ENCODE results near the gene ADGRA1. TPM values are rescaled to one million over a fixed set of nuclear protein-coding genes. Genes with fewer than 3 reads are reported as not detected.

Gene ADGRA1
- total and polyA plus RNA-seq, 2 donors (not counting 3 experiments of a cell fraction or from before 2014, with no cell fraction given): not detected

DNA sequence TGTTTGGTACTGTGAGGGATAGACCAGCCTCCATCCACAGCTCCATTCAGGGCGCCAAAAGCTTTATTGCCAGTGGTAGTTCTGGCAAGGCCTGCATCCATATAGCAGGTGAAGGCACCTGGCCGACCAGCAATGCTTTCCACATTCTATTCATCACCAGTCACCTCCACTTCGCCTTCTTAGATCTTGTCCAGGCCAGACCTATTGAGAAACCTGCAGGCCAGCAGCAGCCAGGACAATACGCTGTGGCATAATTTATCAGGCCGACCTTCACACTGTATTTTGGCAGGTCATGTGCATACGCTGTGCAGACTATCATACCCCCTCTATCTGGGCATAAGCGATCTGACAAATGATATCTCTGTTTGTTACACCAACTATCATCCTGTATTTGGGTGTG is 57.0 kb downstream of the ADGRA1 start:
- CTCF ChIA-PET: interaction anchor here (1.2 kb wide), 1 partner anchor 173 kb away, joined by 3 read pairs; no protein-coding TSS in a partner anchor
- dilution Hi-C loops (cut with MboI; ENCODE audit: extremely low pct_ligation_motif_present, low sequenced_read_pairs): no loop called here

More for the DNA sequence above, 57.0 kb downstream of the ADGRA1 start:
- Histone ChIP-seq H2AFZ (ENCODE audit: low read depth, low read length) (no peak overlapping the region), H4K20me1 (replicated peaks; ENCODE audit: control insufficient read depth, extremely low read depth, insufficient read depth, low read length) (no peaks in the 10 kb centered on the region), H3K27ac (ENCODE audit: insufficient read depth, low read depth, low read length) (no peak overlapping the region), H3K4me2 (ENCODE audit: insufficient read depth, low read length) (no peak overlapping the region), H3K9me3 (replicated peaks; ENCODE audit: control insufficient read depth, insufficient read depth, low read length) (no peaks in the 10 kb centered on the region), H3K9ac (replicated peaks; ENCODE audit: extremely low read depth, insufficient read depth, low read length) (no peak overlapping the region), H3K4me1 (ENCODE audit: control insufficient read depth, extremely low read depth, insufficient read depth, low read length) (no peaks in the 10 kb centered on the region), H3K36me3 (ENCODE audit: control insufficient read depth in 2 of 2, extremely low read depth in 1 of 2, insufficient read depth in 2 of 2, low read length in 2 of 2) (no peaks in the 10 kb centered on the region), H3K9me1 (replicated peaks; ENCODE audit: control insufficient read depth, extremely low read depth, insufficient read depth, low read length) (no peaks in the 10 kb centered on the region), H3K27me3 (ENCODE audit: control insufficient read depth in 2 of 2, insufficient read depth in 2 of 2, low read length in 2 of 2) (no peaks in the 10 kb centered on the region), H3K79me2 (ENCODE audit: control insufficient read depth, insufficient read depth, low read length) (no peaks in the 10 kb centered on the region), H3K4me3 (replicated peaks in 1 of 3; ENCODE audit: insufficient read depth in 1 of 3, low read depth in 1 of 3, low read length in 3 of 3) (no peak overlapping the region)
- POLR2A ChIA-PET: no interaction called here
- TF ChIP-seq POLR2A (IDR thresholded peaks at IDR 0.05; ENCODE audit: low read depth, low read length) (no peak), MAX (IDR thresholded peaks at IDR 0.05; ENCODE audit: insufficient read depth, insufficient read length) (no peak), POLR2AphosphoS5 (IDR thresholded peaks at IDR 0.05; ENCODE audit: insufficient read depth, low read depth, low read length) (no peak), GATA2 (IDR thresholded peaks at IDR 0.05; ENCODE audit: insufficient read depth, insufficient read length, low read depth, low read length) (no peak), MYC (IDR thresholded peaks at IDR 0.05; ENCODE audit: low read depth, low read length) (no peak), JUN (IDR thresholded peaks at IDR 0.05; ENCODE audit: borderline replicate concordance, insufficient read depth, insufficient read length, low read depth) (no peak), EZH2 (IDR thresholded peaks at IDR 0.05; ENCODE audit: borderline replicate concordance, low read depth, low read length, severe bottlenecking) (no peak), FOS (IDR thresholded peaks at IDR 0.05; ENCODE audit: borderline replicate concordance, insufficient read depth, low read length) (no peak)
- TF ChIP-seq, protein P1, sequence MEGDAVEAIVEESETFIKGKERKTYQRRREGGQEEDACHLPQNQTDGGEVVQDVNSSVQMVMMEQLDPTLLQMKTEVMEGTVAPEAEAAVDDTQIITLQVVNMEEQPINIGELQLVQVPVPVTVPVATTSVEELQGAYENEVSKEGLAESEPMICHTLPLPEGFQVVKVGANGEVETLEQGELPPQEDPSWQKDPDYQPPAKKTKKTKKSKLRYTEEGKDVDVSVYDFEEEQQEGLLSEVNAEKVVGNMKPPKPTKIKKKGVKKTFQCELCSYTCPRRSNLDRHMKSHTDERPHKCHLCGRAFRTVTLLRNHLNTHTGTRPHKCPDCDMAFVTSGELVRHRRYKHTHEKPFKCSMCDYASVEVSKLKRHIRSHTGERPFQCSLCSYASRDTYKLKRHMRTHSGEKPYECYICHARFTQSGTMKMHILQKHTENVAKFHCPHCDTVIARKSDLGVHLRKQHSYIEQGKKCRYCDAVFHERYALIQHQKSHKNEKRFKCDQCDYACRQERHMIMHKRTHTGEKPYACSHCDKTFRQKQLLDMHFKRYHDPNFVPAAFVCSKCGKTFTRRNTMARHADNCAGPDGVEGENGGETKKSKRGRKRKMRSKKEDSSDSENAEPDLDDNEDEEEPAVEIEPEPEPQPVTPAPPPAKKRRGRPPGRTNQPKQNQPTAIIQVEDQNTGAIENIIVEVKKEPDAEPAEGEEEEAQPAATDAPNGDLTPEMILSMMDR (IDR thresholded peaks at IDR 0.05; ENCODE audit: extremely low read depth in 1 of 2, insufficient read depth in 1 of 2, low read depth in 1 of 2, low read length in 2 of 2): no peak
- FAIRE-seq: no peak
- intact Hi-C loops (cut with micrococcal nuclease): loop anchor here (5.0 kb wide), 1 partner anchor 202 kb away; the partner anchor contains the start of gene CFAP46
- no TSS peak for BruUV-seq (replicated peaks)
- no peak for DNase-seq (ENCODE audit: low read depth, low spot score)
